Activated CD4-positive, alpha-beta T cell treated with anti-CD3 and anti-CD28 coated beads for 4 hours (primary cell): ENCODE results near the gene PGAP3.
"Not testable (repeated sequence)": the region's sequence is repeated elsewhere in the genome, so short reads cannot be mapped to it uniquely, and the experiment has no call there.

ENCODE experiments used
- DNase-seq, 2 donors: peaks; one replicate each; pipeline ENCODE4 v3.0.0-alpha.2; 2020

PGAP3 gene

DNA sequence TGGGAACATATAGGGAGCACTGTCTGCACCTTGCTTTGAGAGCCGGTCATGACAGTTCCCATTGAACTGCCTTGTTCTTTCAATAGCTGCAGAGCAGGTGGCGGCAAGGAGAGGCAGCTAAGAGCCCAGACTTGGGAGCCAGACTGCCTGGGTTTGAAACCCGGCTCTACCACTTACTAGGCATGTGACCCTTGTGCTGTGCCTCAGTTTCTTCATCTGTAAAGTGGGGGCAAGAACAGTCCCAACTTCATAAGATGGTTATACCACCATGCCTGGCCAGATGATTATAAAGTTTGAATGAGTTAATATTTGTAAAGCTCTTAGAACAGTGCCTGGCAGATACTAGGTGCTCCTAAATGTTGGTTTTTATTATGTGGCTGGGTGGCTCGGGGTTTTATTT, 26.4 kb upstream of the PGAP3 start:
- DNase-seq, result no peak

DNA sequence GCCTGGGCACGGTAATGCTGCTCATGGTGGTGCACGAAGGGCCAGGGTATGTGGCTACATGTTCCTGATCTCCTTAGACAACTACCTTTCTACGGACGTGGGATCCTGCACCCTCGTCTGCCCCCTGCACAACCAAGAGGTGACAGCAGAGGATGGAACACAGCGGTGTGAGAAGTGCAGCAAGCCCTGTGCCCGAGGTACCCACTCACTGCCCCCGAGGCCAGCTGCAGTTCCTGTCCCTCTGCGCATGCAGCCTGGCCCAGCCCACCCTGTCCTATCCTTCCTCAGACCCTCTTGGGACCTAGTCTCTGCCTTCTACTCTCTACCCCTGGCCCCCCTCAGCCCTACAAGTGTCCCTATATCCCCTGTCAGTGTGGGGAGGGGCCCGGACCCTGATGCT, 24.0 kb upstream of the PGAP3 start:
- no peak for DNase-seq

DNA sequence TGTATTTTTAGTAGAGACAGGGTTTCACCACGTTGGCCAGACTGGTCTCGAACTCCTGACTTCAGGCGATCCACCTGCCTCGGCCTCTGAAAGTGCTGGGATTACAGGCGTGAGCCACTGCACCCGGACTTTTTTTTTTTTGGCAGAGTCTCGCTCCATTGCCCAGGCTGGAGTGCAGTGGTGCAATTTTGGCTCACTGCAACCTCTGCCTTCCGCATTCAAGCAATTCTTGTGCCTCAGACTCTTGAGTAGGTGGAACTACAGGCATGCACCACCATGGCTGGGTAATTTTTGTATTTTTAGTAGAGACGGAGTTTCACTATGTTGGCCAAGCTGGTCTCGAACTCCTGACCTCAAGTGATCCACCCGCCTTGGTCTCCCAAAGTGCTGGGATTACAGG, 23.2 kb upstream of the PGAP3 start:
- not testable (repeated sequence) for DNase-seq

DNA sequence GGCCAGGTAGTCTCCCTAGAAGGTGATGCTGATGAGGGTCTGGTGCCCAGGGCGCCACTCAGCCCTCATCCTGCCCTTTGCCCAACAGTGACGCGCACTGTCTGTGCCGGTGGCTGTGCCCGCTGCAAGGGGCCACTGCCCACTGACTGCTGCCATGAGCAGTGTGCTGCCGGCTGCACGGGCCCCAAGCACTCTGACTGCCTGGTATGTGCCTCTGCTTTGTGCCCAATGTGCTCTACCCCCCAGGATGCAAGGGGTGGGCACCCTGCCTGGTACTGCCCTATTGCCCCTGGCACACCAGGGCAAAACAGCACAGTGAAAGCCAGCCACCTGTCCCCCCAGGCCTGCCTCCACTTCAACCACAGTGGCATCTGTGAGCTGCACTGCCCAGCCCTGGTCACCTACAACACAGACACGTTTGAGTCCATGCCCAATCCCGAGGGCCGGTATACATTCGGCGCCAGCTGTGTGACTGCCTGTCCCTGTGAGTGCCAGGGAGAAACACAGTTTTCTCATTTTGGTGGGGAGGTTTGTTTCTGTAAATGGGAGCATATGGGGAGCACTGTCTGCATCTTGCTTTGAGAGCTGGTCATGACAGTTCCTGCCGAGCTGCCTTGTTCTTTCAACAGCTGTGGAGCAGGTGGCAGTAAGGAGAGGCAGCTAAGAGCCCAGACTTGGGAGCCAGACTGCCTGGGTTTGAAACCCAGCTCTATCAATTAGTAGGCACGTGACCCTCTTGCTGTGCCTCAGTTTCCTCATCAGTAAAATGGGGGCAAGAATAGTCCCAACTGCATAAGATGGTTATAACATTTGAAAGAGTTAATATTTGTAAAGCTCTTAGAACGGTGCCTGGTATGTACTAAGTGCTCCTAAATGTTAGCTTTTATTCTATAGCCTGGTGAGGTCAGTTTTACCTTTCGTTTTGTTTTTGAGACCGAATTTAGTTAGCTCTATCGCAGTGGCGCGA, 22.4 kb upstream of the PGAP3 start:
- no peak for DNase-seq

DNA sequence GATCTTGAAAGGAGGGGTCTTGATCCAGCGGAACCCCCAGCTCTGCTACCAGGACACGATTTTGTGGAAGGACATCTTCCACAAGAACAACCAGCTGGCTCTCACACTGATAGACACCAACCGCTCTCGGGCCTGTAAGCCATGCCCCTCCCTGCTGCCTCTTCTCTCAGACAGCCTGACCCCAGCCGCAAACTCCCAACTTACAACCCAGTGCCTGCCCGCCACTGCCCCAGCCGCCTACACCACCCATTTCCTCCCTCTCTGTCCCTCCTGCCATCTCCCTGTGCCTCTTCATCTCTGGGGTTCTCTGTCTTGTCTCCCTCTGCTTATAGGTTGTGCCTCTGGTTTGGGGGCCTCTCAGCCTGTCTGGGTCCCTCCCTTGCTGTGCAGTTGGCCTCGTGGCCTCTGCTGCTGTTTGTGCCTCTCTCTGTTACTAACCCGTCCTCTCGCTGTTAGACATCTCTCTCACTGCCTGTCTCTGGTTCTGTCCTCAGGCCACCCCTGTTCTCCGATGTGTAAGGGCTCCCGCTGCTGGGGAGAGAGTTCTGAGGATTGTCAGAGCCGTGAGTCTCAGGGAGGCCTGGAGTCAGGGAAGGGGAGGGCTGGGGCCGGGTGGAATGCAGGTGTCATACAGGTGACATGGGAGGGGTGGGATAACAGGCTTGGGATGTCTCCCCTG, 21.6 kb upstream of the PGAP3 start:
- DNase-seq, result no peak

DNA sequence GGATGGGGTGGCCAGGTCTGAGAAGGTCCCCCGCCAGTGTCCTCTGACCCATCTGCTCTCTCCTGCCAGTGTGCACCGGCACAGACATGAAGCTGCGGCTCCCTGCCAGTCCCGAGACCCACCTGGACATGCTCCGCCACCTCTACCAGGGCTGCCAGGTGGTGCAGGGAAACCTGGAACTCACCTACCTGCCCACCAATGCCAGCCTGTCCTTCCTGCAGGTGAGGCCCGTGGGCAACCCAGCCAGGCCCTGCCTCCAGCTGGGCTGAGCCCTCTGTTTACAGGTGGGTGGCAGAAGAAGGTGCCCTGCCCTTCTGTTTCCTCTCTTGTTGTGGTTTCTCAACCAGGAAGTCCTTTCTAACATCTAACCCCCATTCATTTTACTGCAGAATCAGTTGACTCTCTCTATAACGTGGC, 19.1 kb upstream of the PGAP3 start:
- DNase-seq, result no peak

DNA sequence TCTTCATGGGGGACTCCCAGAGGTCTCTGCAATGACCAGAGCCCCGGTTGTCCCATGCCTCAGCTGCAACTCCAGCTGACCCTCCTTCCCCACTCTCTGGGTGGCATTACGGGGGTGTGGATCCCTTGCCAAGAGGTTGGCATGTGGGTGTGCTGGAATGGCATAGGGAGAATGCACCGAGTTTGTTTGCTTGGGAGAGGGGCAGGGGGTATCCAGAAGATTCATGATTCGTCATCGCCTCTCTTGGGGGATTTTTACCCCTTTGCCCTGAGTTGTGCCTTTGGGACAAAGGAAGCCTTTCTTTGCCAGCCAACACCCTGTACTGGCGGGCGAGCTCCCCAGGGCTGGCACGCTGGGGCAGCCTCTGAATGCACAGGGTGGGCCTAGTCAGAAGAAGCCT, 18.5 kb upstream of the PGAP3 start:
- no peak for DNase-seq

DNA sequence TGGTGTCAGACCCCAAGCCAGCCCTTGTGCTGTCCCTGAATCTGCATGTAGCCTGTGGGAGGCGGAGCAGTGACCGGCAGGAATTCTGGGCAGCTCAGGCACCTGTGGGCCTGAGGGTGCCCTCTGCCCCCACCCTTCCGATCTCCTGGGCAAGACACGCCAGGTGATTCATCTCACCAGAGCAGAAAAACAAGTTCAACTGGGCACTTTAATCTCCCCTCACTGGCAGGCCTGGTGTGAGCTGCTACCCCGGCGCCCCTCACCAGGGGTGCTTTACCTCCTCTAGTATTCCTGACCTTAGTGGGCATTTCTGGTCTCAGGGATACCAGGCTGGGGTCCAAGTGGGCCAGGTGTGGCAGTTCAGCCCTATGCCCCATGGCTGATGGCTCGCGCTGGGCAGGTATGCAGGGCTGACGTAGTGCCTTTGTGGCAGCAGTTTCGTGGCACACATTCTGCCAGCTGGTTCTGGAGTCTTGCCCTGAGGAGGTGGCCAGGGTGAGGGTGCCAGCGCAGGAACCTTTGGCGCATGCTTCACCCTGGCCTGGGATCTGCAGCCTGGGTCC, 18.0 kb upstream of the PGAP3 start:
- no peak for DNase-seq

DNA sequence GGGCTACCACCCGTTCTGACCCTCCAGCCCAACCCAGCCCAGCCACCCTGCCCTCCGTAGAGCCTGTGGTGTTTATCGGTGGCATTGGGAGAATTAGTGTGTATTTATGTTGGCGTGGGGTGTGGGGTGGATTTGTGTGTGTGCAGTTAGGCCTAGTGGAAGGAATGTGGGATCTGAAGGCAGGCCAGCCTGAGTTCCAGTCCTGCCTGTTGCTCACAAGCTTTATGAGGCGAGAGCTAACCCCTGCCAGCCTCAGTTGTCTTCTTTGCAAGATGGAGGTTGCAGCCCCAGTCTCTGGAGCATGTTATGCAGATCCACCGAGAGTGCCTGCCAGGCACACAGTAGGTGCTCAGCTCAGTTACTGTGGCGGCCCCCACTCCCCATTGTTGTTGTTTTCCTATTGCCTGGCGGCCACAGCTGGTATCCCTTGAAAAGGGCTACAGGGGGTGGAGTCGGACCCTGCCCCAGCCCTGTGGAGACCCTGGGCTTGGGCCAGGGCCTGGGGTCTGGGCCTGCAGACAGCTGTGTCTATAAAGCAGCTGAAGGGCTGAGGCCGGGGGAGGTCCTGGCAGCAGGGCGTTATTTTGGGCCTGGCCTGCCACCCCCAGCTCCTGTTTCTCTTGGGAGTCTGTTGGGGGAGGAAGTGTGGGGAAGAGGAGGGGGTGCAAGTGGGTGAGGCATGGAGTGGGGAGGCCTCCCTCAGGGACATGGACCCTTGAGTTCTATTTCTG, 17.1 kb upstream of the PGAP3 start:
- no peak for DNase-seq

DNA sequence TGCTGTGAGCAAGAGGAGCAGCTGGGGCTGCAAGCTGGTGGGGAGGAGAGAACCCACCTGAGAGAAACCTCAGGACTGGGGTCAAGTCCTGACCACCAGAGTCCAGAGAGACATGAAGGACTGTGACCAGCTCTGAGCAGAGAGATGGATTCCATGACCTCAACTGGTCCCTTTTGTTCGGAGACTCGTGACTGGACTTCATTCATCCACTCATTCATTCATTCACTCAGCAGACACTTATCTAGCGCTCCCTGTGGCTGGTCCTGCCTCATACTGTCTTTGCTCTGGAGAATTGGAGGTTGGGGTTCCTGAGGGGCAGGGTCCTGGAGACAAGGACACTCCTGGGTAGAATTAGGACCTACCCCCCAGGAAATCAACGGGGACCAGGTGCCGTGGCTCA, 16.1 kb upstream of the PGAP3 start:
- no peak for DNase-seq

DNA sequence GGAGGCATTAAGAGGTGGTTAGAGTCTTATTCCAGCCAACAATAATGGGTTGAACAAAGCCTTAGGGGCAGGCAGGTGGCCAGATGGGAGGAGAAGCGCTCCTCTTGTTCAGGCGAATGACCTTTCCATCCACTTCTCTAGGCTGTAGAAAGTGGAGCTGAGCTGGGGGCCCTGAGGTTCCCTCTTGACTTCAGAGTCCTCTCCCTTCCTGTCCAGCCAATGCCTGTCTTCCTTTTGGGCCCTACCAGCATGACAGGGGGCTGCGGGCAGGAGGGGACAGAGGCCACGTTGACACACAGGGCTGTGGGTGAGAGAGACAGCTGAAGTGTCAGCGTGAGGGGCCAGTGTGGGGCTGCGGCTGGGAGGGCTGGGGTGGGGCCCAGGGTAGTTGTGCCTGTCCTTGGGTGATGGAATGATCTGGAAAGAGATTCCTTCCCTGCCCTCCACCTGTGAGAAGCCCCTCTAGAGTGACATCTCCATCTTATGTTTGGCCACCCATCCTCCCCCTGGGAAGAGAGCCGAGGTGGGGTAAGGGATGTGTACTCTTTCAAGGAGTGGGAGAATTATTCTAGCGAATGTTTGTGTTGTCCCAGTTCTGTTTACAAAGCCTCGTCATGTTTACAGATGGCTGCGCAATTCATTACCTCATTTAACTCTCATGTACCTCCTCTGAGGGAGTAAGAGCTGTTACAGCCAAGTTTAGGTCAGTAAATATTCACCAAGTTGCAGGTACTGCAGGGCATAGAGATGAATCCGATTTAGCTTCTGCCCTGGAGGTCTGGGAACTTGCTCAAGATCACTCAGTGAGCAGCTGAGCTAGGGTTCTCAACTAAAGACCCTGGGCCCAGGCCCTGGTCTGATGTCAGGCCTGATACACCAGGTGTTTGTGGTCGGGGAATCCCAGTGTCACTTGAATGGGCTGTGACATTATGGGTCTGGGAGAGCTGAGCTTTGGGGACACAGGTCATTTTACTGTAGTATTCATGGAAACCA, 15.3 kb upstream of the PGAP3 start:
- no peak for DNase-seq

DNA sequence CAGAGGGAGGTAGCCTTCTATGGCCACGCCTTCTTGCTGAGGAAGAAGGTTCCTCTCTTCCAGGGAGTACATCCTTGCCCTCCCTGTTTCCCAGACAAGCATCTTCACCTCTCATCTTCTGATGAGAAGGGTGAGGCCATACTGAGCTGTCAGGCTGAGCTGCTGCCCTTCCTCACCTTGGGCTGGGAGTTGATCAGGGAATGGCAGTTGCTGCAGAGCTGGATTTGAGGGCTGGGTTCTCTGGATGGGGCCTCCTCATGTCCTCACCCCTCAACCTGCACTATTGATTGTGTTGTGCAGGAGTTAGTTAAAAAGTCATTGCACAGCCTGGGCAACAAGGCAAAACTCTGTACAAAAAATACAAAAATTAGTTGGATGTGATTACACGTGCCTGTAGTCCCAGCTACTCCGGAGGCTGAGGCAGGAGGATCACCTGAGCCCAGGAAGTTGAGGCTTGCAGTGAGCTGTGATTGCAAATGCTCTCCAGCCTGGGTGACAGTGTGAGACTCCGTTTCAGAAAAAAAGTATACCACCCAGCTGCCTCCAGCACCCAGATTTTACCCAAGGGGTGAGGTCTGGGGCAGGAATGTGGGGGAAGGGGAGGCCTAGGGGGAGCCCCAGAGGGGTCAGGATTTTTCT, 14.0 kb upstream of the PGAP3 start:
- no peak for DNase-seq

DNA sequence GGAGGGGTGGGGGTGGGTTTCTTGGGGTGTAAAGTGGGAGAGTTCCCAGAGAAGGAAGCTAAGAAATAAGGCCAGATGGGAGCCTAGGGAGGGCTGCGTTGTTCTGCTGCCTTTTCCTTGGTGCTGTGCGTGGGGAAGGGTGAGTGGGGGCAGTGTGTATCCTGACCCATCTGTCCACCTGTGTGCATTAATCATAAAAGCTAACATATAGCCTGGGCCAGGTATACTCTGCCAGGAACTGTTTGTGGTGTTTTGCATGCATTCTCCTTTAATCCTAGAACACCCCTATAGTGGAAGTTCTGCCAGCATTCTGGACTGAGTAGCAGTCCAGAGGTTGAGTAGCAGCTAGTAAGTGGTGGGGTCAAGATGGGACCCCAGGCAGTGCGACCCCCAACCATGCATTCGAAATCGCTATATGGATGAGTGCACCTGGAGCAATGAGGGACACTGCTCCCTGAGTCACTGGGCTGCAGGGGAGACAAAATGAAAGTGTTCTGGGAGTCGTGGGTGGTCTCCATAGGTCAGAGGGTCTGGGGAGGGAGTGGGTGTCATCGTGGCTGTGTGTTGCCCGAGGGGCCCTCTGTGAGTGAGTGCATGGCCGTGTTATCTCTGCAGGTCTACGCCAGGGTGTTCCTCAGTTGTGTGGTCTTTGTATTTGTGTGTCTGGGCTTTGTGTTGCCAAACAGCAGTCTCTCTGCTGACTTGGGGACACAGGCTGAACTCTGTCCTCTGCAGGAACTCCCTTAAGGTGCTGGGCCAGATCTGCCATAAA, 13.3 kb upstream of the PGAP3 start:
- DNase-seq, result no peak

DNA sequence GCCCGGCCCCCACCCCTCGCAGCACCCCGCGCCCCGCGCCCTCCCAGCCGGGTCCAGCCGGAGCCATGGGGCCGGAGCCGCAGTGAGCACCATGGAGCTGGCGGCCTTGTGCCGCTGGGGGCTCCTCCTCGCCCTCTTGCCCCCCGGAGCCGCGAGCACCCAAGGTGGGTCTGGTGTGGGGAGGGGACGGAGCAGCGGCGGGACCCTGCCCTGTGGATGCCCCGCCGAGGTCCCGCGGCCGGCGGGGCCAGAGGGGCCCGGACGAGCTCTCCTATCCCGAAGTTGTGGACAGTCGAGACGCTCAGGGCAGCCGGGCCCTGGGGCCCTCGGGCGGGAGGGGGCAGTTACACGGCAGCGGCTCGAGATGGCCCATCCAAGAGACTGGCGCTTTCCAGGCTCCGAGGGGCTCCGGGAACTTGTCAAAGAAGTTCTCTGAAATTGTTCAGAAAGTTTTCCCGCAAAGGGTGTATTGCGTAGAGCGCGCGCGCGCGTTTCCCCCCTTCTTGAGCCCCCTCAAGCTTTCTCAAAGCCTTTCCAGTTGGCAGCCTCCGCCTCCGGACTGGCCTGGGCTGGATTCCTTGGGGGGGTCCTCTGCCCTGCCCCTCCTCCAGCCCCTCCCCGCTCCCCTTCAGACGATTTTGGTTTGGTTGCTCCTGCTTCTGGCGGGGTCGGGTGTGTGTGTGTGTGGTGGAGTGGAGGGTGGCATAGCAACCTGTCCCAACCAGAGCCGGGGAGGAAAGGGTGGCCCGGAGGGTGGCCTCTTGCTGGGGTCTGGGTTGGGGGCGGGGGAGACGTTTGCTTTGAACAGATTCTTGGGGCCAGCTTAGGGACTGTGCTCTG, 12.5 kb upstream of the PGAP3 start:
- no peak for DNase-seq

DNA sequence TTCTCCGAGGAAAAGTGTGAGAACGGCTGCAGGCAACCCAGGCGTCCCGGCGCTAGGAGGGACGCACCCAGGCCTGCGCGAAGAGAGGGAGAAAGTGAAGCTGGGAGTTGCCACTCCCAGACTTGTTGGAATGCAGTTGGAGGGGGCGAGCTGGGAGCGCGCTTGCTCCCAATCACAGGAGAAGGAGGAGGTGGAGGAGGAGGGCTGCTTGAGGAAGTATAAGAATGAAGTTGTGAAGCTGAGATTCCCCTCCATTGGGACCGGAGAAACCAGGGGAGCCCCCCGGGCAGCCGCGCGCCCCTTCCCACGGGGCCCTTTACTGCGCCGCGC, 11.9 kb upstream of the PGAP3 start, which contains the start of gene ERBB2:
TSS of gene ERBB2 (plus strand) at position 247 of the 330 bp plus-strand sequence. CDS start 175 bp downstream, outside the sequence.
- no peak for DNase-seq

DNA sequence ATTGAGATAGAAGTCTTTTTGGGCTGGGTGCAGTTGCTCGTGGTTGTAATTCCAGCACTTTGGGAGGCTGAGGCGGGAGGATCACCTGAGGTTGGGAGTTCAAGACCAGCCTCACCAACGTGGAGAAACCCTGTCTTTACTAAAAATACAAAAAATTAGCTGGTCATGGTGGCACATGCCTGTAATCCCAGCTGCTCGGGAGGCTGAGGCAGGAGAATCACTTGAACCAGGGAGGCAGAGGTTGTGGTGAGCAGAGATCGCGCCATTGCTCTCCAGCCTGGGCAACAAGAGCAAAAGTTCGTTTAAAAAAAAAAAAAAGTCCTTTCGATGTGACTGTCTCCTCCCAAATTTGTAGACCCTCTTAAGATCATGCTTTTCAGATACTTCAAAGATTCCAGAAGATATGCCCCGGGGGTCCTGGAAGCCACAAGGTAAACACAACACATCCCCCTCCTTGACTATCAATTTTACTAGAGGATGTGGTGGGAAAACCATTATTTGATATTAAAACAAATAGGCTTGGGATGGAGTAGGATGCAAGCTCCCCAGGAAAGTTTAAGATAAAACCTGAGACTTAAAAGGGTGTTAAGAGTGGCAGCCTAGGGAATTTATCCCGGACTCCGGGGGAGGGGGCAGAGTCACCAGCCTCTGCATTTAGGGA, 11.4 kb upstream of the PGAP3 start:
- DNase-seq, result not testable (repeated sequence)

DNA sequence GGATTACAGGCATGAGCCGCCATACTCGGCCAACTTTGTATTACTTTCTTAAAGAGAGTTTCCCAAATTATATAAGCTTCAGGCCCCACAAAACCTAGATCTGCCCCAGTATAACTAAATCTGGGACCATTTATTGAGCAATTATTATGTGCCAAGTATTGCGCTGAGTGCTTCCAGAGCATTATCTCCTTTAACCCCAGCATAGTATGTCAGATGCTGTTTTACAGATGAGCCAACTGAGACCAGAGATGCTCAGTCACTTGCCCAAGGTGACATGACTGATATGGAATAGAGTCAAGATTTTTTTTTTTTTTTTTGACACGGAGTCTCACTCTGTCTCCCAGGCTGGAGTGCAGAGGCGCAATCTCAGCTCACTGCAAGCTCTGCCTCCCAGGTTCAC, 10.1 kb upstream of the PGAP3 start:
- no peak for DNase-seq

DNA sequence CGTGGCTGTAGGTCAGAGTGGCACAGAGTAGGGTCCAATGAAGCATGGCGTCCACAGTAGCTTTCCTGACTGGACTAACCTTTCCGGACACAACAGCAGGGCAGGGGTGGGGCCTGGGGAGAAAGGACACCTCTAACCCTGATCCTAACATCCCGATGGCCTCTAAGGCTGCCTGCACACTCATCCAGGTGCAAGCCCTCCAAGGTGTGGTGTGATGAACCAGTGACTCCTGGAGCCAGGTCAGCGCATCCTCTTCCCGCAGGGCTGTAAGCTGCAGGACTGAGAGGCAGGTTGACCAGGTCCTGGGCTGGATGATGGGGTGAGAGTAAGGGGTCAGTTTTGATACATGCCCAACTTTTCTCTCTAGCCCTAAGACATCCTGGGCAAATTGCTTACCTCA, 8.9 kb upstream of the PGAP3 start:
- no peak for DNase-seq

DNA sequence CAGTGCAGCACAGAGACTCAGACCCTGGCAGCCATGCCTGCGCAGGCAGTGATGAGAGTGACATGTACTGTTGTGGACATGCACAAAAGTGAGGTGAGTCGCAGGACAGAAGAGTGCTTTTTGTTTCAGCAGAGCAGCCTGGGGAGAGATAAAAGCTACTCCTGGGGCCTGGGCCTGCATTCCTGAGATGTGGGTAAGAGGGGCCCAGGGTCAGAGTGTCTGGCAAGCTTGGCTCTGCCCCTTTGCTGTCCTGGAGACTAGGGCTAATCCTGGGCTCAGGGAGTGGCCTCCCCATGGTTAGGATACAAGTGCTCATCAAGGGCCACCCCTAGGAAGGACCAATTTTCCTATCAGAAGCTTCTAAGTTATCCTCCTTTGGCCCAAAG, 7.2 kb upstream of the PGAP3 start:
- DNase-seq, result no peak
